H9 (cell line): ENCODE results near the gene PDE1C. TPM values are rescaled to one million over a fixed set of nuclear protein-coding genes. Genes with fewer than 3 reads are reported as not detected.

Experiments used
- DNase-seq: peaks from one replicate; pipeline ENCODE4 v3.0.0-alpha.2; 2017
- H2AFZ ChIP-seq: one replicate; pipeline ENCODE4 v1.6.1; 2013; ENCODE audit warnings: mild to moderate bottlenecking, low read length, control low read depth, moderate library complexity
- H2AK5ac ChIP-seq: 2 replicates; pipeline ENCODE4 v1.6.1; 2013; ENCODE audit warnings: low read length, control low read depth, mixed read lengths; ENCODE audit not compliant: insufficient read length
- H2BK120ac ChIP-seq: one replicate; pipeline ENCODE4 v1.6.1; 2013; ENCODE audit warnings: low read depth, mild to moderate bottlenecking, low read length, control low read depth, inconsistent platforms; ENCODE audit not compliant: poor library complexity, severe bottlenecking
- H2BK12ac ChIP-seq: 2 replicates; pipeline ENCODE4 v1.6.1; 2013; ENCODE audit warnings: low read length, control low read depth, mixed read lengths, low read depth; ENCODE audit not compliant: insufficient read length
- H2BK15ac ChIP-seq: 2 replicates; pipeline ENCODE4 v1.6.1; 2013; ENCODE audit warnings: low read depth, low read length, control low read depth
- H2BK20ac ChIP-seq: one replicate; pipeline ENCODE4 v1.6.1; 2013; ENCODE audit warnings: low read depth, mild to moderate bottlenecking, low read length, control low read depth, inconsistent platforms; ENCODE audit not compliant: poor library complexity, severe bottlenecking
- H2BK5ac ChIP-seq: 2 replicates; pipeline ENCODE4 v1.6.1; 2013; ENCODE audit warnings: low read length, control low read depth, mixed read lengths; ENCODE audit not compliant: insufficient read length
- H3K14ac ChIP-seq: 2 replicates; pipeline ENCODE4 v1.6.1; 2013; ENCODE audit warnings: low read length, control low read depth; ENCODE audit not compliant: insufficient read depth
- H3K18ac ChIP-seq: 2 replicates; pipeline ENCODE4 v1.6.1; 2013; ENCODE audit warnings: low read depth, mild to moderate bottlenecking, mixed read lengths, low read length, control low read depth; ENCODE audit not compliant: insufficient read length
- H3K23ac ChIP-seq: 2 replicates; pipeline ENCODE4 v1.6.1; 2013; ENCODE audit warnings: low read length, control low read depth, mixed read lengths, low read depth; ENCODE audit not compliant: insufficient read length
- H3K23me2 ChIP-seq: 2 replicates; pipeline ENCODE4 v1.6.1; 2013; ENCODE audit warnings: low read depth, mild to moderate bottlenecking, mixed read lengths, low read length, control low read depth; ENCODE audit not compliant: insufficient read length, poor library complexity, severe bottlenecking
- H3K27ac ChIP-seq: 2 replicates; pipeline ENCODE4 v1.5.1; 2013; ENCODE audit warnings: low read length, control low read depth, mixed read lengths, low read depth; ENCODE audit not compliant: insufficient read length
- H3K27me3 ChIP-seq: 2 replicates; pipeline ENCODE4 v1.6.1; 2013; ENCODE audit warnings: low read length, control low read depth, inconsistent platforms; ENCODE audit not compliant: insufficient read depth
- H3K4ac ChIP-seq: 2 replicates; pipeline ENCODE4 v1.6.1; 2013; ENCODE audit warnings: low read depth, mild to moderate bottlenecking, control low read depth, inconsistent platforms, low read length, moderate library complexity
- H3K4me1 ChIP-seq: 2 replicates; pipeline ENCODE4 v1.6.1; 2013; ENCODE audit warnings: low read length, control low read depth, inconsistent platforms; ENCODE audit not compliant: insufficient read depth
- H3K4me2 ChIP-seq: 2 replicates; pipeline ENCODE4 v1.6.1; 2013; ENCODE audit warnings: low read length, control low read depth, mixed read lengths; ENCODE audit not compliant: insufficient read length, insufficient read depth
- H3K56ac ChIP-seq: 2 replicates; pipeline ENCODE4 v1.6.1; 2013; ENCODE audit warnings: low read depth, mild to moderate bottlenecking, mixed read lengths, low read length, control low read depth; ENCODE audit not compliant: insufficient read length
- H3K79me1 ChIP-seq: 2 replicates; pipeline ENCODE4 v1.6.1; 2013; ENCODE audit warnings: low read depth, mild to moderate bottlenecking, moderate library complexity, low read length, control low read depth, inconsistent platforms; ENCODE audit not compliant: insufficient read depth, poor library complexity, severe bottlenecking
- H3K79me2 ChIP-seq: 2 replicates; pipeline ENCODE4 v1.6.1; 2013; ENCODE audit warnings: low read length, control low read depth, inconsistent platforms; ENCODE audit not compliant: insufficient read depth
- H3K9ac ChIP-seq: 2 replicates; pipeline ENCODE4 v1.6.1; 2013; ENCODE audit warnings: low read length, control low read depth, mixed read lengths; ENCODE audit not compliant: insufficient read length; ENCODE audit errors: extremely low read depth
- H3K9me3 ChIP-seq: one replicate; pipeline ENCODE4 v1.6.1; 2013; ENCODE audit warnings: low read depth, low read length, inconsistent platforms; ENCODE audit not compliant: control insufficient read depth
- H3T11ph ChIP-seq: one replicate; pipeline ENCODE4 v1.6.1; 2013; ENCODE audit warnings: mild to moderate bottlenecking, low read length, control low read depth, inconsistent platforms
- H4K20me1 ChIP-seq: one replicate; pipeline ENCODE4 v1.6.1; 2013; ENCODE audit not compliant: control insufficient read depth, insufficient read length, insufficient read depth
- H4K5ac ChIP-seq: 2 replicates; pipeline ENCODE4 v1.6.1; 2013; ENCODE audit warnings: low read depth, mild to moderate bottlenecking, mixed read lengths, low read length, control low read depth; ENCODE audit not compliant: insufficient read length
- H4K8ac ChIP-seq: replicated peaks from 2 replicates; pipeline ENCODE4 v1.6.1; 2013; ENCODE audit warnings: low read length, control low read depth, mixed read lengths, low read depth; ENCODE audit not compliant: insufficient read length
- H4K91ac ChIP-seq: 2 replicates; pipeline ENCODE4 v1.6.1; 2013; ENCODE audit warnings: low read depth, mild to moderate bottlenecking, moderate library complexity, mixed read lengths, low read length, control low read depth; ENCODE audit not compliant: insufficient read length
- H3K27ac Mint-ChIP-seq, 3 experiments: 2 replicates in 2 of 3; 3 replicates in 1 of 3; pipeline ENCODE4 v1.8.0; 2020 to 2021; ENCODE audit warnings: mixed read lengths in 3 of 3, mild to moderate bottlenecking in 1 of 3, moderate library complexity in 1 of 3
- H3K27me3 Mint-ChIP-seq: 2 replicates; pipeline ENCODE4 v1.8.0; 2021; ENCODE audit warnings: low read depth, mild to moderate bottlenecking, moderate library complexity, mixed read lengths
- H3K36me3 Mint-ChIP-seq, 3 experiments: 2 replicates in 2 of 3; 3 replicates in 1 of 3; pipeline ENCODE4 v1.8.0; 2020 to 2021; ENCODE audit warnings: low read depth in 3 of 3, mixed read lengths in 3 of 3; ENCODE audit not compliant: insufficient read depth in 1 of 3
- H3K4me1 Mint-ChIP-seq, 2 experiments: 2 replicates each; pipeline ENCODE4 v1.8.0; 2020; ENCODE audit warnings: mixed read lengths in 2 of 2
- H3K4me3 Mint-ChIP-seq, 2 experiments: 2 replicates in 1 of 2; 3 replicates in 1 of 2; pipeline ENCODE4 v1.8.0; 2020 to 2021; ENCODE audit warnings: mild to moderate bottlenecking in 2 of 2, mixed read lengths in 2 of 2, moderate library complexity in 1 of 2
- H3K9me3 Mint-ChIP-seq, 2 experiments: 2 replicates in 1 of 2; 3 replicates in 1 of 2; pipeline ENCODE4 v1.8.0; 2020; ENCODE audit warnings: mild to moderate bottlenecking in 2 of 2, mixed read lengths in 2 of 2, moderate library complexity in 1 of 2
- CTCF ChIP-seq: fragments of 200-600 bp; sonication (generic); conservative IDR thresholded peaks from 3 replicates; pipeline ENCODE4 v1.8.0; 2021; ENCODE audit warnings: antibody characterized with exemption, mild to moderate bottlenecking
- WGBS: extraction: QIAGEN DNeasy Blood & Tissue Kit; methylation state at CpG from one replicate; pipeline ENCODE4 v1.1.7; 2013; ENCODE audit warnings: missing lambda C conversion rate, low lambda C conversion rate, mixed read lengths; ENCODE audit not compliant: insufficient read length; ENCODE audit errors: extremely low coverage; 5-methylcytosine and 5-hydroxymethylcytosine counted together
- total RNA-seq: library from RNA; stranded (reverse); gene quantifications from 2 replicates; pipeline ENCODE4 v1.2.1, GENCODE V29; 2021

The PDE1C gene
- total RNA-seq, 1 experiment from 2014 or later = 0.17 TPM

- H2BK12ac ChIP-seq = no peak overlapping the region
- H3K36me3 Mint-ChIP-seq = no peaks in the 10 kb centered on the region
- H3K9ac ChIP-seq = no peak overlapping the region
- no peaks in the 10 kb centered on the region for H3K79me2 ChIP-seq
- no peak overlapping the region for H4K91ac ChIP-seq
- peaks cover 40% of the 10 kb centered on the region for H3K27me3 Mint-ChIP-seq
- no peak overlapping the region for H4K8ac ChIP-seq
- H3K9me3 Mint-ChIP-seq = no peaks in the 10 kb centered on the region; a peak in 1 of 5 replicates
- H3K4me1 Mint-ChIP-seq = peaks cover 4 to 6% of the 10 kb centered on the region in 2 experiments; a peak in 3 of 4 replicates
- H2BK20ac ChIP-seq = no peak overlapping the region
- no peak overlapping the region for H2BK15ac ChIP-seq
- no peak overlapping the region for H3K18ac ChIP-seq
- H3T11ph ChIP-seq = no peak overlapping the region
- H3K56ac ChIP-seq = no peak overlapping the region
- no CpG with 5 or more reads among the region's 2 CpGs for WGBS
- no peak overlapping the region for H2BK120ac ChIP-seq
- peaks cover 7% of the 10 kb centered on the region; the same call in 1 of the 2 replicates for H3K27me3 ChIP-seq
- no peak overlapping the region for H3K4ac ChIP-seq
- no peak overlapping the region for H4K5ac ChIP-seq
- no peak for DNase-seq
- no peak overlapping the region for H3K27ac Mint-ChIP-seq
- no peaks in the 10 kb centered on the region for H3K79me1 ChIP-seq
- H3K27ac ChIP-seq = no peak overlapping the region
- H3K14ac ChIP-seq = no peak overlapping the region
- no peak overlapping the region for H3K4me3 Mint-ChIP-seq
- no peak overlapping the region for H2AFZ ChIP-seq
- no peak for TF ChIP-seq CTCF
- H3K9me3 ChIP-seq = no peaks in the 10 kb centered on the region
- no peak overlapping the region for H3K4me2 ChIP-seq
- H4K20me1 ChIP-seq = no peaks in the 10 kb centered on the region
- H2AK5ac ChIP-seq = no peak overlapping the region
- no peaks in the 10 kb centered on the region for H3K4me1 ChIP-seq
- no peaks in the 10 kb centered on the region for H3K23me2 ChIP-seq
- H2BK5ac ChIP-seq = no peak overlapping the region
- H3K23ac ChIP-seq = no peak overlapping the region
Observed at GRCh38 chr7:31857172-31857571, 213.0 kb downstream of the PDE1C start.
